ENCODE results near the gene S100A8.

S100A8 gene

DNA sequence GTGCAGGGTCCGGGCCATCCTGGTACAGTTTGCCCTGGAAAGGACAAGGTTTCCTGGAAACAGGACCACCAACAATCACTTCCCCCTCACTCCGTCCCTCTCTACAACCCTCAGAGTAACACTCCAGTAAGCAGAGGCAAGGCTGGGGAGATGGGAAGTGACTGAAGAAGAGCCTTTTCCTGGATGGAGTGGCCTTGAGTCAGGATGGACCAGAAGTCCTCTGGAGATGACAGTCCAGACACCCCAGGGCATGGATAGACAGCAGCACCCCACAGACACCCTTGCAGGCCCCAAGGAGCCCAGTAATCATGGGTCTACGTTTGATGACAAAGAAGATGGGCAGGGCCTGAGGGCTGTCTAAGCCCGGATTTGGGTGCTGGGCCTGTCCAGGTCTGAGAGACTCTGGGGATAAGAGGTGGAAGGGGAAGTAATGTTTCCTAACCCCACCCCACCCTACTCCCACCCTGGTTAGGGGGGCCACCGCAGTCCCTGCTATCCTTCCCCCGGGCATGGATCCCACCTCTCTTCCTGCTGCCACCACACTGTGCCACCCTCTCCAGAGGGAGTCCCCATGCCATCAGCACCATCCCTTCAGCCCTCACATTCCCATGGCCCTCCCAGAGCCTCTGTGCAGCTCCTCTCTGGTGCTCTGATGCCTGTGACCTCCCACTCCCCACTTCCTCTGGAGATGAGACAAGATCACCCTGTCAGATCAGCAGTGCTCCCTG lies 7.2 kb upstream of the S100A8 start:
- TF ChIP-seq GATA2 (IDR thresholded peaks at IDR 0.05; ENCODE audit: low read depth, low read length) (no peak), GATA3 (IDR thresholded peaks at IDR 0.05; ENCODE audit: low read depth, low read length) (no peak)

DNA sequence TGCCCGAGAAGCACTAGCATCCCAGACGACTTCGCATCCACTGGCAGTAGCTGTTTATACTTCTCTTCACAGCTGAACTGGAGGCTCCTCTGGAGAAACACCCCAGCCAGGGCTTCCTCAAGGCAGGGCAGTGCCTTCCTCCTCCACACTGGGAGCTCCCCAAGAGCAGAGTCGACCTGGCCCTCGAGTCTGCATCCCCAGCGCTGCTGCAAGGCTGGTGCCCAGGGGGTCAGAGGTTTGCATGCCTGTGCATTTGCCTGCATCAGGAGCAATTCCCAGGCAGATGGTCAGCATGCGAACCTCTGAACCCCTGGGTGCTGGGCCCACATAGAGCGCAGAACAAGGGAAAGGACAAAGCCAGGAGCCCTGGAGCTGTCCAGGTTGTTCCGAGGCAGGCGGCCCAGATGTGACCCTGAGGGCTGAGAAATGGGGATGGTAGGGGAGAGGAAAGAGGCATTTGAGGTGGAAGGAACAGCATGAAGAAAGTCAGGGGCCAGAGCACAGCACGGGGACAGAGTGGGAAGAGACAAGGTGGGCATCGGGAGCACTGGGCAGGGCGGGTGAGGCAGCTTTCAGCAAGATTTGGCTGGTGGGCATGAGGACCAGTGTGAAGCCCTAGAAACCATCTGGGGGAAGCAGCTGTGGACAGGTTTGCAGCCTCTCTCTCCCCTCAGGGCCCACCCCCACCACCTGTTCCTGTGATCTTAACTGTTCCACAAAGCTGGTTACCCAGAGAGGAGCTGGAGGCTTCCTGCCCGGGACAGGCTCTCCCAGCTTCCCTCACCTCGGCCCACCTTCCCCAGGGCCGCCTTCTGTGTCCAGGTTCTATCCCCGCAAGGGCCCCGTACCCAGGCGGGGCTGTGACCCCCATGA lies 6.4 kb upstream of the S100A8 start:
- TF ChIP-seq GATA3 (IDR thresholded peaks at IDR 0.05; ENCODE audit: low read depth, low read length) (no peak), GATA2 (IDR thresholded peaks at IDR 0.05; ENCODE audit: low read depth, low read length) (no peak)

DNA sequence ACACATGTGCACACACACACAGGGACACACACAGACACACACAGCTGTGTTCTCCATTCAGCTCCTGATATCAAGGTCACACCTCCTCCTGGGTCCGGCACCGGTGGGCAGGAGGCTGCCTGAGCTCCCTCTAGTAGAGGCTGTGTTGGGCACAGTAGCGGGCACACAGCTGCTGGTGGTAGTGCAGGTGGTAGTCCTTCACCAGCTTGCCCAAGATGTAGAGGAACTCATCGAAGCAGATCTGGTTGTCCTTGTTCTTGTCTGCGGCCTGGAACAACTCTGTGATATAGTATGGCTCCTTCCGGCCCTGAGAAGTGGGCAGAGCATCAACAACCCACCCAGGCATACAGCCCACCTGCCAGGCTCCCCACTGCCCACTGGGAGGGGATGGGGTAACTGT lies 5.6 kb upstream of the S100A8 start:
- no peak for TF ChIP-seq GATA3 (IDR thresholded peaks at IDR 0.05; ENCODE audit: low read depth, low read length)
- TF ChIP-seq GATA2 (IDR thresholded peaks at IDR 0.05; ENCODE audit: low read depth, low read length), result no peak

DNA sequence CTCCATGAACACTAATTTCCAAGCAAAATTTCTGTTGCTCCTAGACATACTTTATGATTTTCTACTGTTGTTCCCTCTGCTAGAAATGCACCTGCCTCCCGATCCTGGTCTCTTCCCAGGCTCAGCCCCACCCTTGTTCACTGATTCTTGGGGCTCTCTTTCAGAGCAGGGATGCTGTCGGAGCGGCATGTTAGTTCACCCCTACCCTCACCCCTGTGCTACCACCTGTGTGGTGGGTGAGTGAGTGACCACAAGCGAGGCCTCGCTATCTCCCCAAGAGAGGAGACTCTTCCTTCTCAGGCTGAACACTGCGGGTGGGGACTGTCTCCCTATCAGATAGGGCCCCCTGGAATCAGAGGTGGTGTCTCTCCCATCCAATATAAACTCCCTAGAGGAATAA lies 4.9 kb upstream of the S100A8 start:
- no peak for TF ChIP-seq GATA2 (IDR thresholded peaks at IDR 0.05; ENCODE audit: low read depth, low read length)
- no peak for TF ChIP-seq GATA3 (IDR thresholded peaks at IDR 0.05; ENCODE audit: low read depth, low read length)

GRCh38 chr1:153395136-153395685 lies 4.3 kb upstream of the S100A8 start:
- no peak for TF ChIP-seq GATA3 (IDR thresholded peaks at IDR 0.05; ENCODE audit: low read depth, low read length)
- TF ChIP-seq GATA2 (IDR thresholded peaks at IDR 0.05; ENCODE audit: low read depth, low read length), result no peak

DNA sequence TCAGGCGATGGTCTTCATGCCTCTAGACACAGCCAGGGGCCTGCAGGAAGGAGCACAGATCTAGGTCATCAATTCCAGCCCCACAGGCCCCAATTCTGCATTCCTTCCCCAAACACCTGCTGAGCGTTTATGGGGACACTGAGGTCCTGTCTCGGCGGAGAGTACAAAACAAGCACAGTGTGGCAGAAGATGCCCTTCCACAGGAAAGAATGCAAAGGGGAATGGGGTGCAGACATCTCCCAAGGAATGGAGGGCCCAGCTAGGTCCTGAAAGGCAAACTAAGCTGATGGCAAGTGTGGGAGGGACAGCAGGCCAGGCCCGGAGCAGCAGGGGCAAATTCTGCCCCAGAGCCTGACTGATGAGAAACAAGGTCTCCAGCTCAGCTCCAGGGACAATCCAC lies 3.5 kb upstream of the S100A8 start:
- TF ChIP-seq GATA2 (IDR thresholded peaks at IDR 0.05; ENCODE audit: low read depth, low read length), result no peak

- no peak for TF ChIP-seq GATA3 (IDR thresholded peaks at IDR 0.05; ENCODE audit: low read depth, low read length)
- no peak for TF ChIP-seq GATA2 (IDR thresholded peaks at IDR 0.05; ENCODE audit: low read depth, low read length)
Observed at GRCh38 chr1:153393926-153394325, 3.1 kb upstream of the S100A8 start.

DNA sequence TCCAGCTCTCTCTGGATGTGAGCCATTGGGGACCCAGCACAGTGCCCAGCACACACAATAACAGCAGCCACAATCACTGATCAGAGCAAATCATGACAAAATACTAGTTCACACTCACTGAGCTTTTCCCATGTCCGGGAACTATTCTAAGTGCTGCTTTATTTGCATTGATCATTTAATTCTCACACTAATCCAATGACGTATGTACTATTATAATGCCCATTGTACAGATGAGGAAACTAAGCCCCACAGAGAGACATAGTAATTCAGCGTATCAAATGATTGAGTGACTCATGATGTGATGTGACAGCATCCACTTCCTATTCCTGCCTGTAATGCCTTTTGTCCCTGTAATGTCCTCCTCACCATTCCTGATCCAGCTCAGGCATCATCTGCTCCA lies 1.9 kb upstream of the S100A8 start:
- TF ChIP-seq GATA3 (IDR thresholded peaks at IDR 0.05; ENCODE audit: low read depth, low read length), result no peak
- TF ChIP-seq GATA2 (IDR thresholded peaks at IDR 0.05; ENCODE audit: low read depth, low read length), result no peak

DNA sequence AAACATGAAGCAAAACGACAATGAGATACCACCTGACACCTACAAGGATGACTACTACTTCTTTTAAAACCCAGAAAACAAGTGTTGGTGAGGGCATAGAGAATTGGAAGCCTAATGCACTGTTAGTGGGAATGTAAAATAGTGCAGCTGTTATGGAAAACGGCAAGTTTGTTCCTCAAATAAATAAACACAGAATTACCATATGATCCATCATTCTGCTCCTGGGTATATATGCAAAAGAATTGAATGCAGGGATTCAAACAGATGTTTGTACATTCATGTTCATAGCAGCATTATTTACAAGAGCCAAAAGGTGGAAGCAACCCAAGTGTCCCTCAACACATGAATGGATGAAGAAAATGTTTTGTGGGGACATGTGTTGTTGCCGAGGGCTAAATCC lies 1.4 kb upstream of the S100A8 start:
- TF ChIP-seq GATA2 (IDR thresholded peaks at IDR 0.05; ENCODE audit: low read depth, low read length) (no peak), GATA3 (IDR thresholded peaks at IDR 0.05; ENCODE audit: low read depth, low read length) (no peak)

GRCh38 chr1:153389973-153390879 lies 647 bp downstream of the S100A8 start:
- no peak for TF ChIP-seq GATA3 (IDR thresholded peaks at IDR 0.05; ENCODE audit: low read depth, low read length)
- no peak for TF ChIP-seq GATA2 (IDR thresholded peaks at IDR 0.05; ENCODE audit: low read depth, low read length)

GRCh38 chr1:153389401-153389800 lies 1.5 kb downstream of the S100A8 start:
- TF ChIP-seq GATA2 (IDR thresholded peaks at IDR 0.05; ENCODE audit: low read depth, low read length) (no peak), GATA3 (IDR thresholded peaks at IDR 0.05; ENCODE audit: low read depth, low read length) (no peak)

DNA sequence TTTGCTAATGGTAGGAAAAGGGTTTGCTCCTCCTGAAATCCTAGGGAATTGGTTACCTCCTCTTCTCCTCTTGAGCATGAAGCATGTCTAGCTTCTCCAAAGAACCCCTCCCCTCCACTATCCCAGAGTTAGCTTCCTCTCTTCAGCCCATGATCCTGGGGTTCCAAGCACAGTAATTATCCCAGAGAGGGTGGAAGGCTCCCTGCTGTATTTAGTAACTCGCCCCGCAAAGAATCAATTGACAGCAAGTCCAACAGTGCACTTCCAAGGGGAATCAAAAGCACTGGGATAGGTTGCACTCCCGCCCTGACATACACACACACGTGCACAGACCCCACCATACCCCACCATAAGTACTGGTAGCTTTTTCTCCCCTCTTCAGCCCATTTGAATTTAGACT lies 3.1 kb downstream of the S100A8 start:
- TF ChIP-seq GATA2 (IDR thresholded peaks at IDR 0.05; ENCODE audit: low read depth, low read length) (no peak), GATA3 (IDR thresholded peaks at IDR 0.05; ENCODE audit: low read depth, low read length) (no peak)

- TF ChIP-seq GATA2 (IDR thresholded peaks at IDR 0.05; ENCODE audit: low read depth, low read length), result no peak
- TF ChIP-seq GATA3 (IDR thresholded peaks at IDR 0.05; ENCODE audit: low read depth, low read length), result no peak
Observed at GRCh38 chr1:153387001-153387400, 3.9 kb downstream of the S100A8 start.

GRCh38 chr1:153386500-153386901 lies 4.4 kb downstream of the S100A8 start:
- TF ChIP-seq GATA2 (IDR thresholded peaks at IDR 0.05; ENCODE audit: low read depth, low read length) (no peak), GATA3 (IDR thresholded peaks at IDR 0.05; ENCODE audit: low read depth, low read length) (no peak)

All from SH-SY5Y (cell line).